Neural cell (in vitro differentiated cells): ENCODE results near the gene HSF4. TPM values are rescaled to one million over a fixed set of nuclear protein-coding genes. Genes with fewer than 3 reads are reported as not detected.

ENCODE experiments used
- H2AFZ ChIP-seq: fragments of 200-600, 300-800 bp; sonication (generic), shearing (Covaris generic); 2 replicates; pipeline ENCODE4 v1.6.0; 2014; ENCODE audit warnings: low read depth, mild to moderate bottlenecking, antibody characterized with exemption, low read length, moderate library complexity
- H3F3A ChIP-seq: fragments of 200-600 bp; shearing (Covaris generic); 2 replicates; pipeline ENCODE4 v1.6.1; 2016; ENCODE audit warnings: mild to moderate bottlenecking, moderate library complexity, mixed read lengths, antibody characterized with exemption, low read length; ENCODE audit not compliant: insufficient read depth, poor library complexity, severe bottlenecking
- H3K27ac ChIP-seq: fragments of 200-600, 300-800 bp; sonication (generic), shearing (Covaris generic); 2 replicates; pipeline ENCODE4 v1.5.1; 2014; ENCODE audit warnings: mild to moderate bottlenecking, low read length, moderate library complexity
- H3K27me3 ChIP-seq: fragments of 300-800, 200-600 bp; sonication (generic), shearing (Covaris generic); 2 replicates; pipeline ENCODE4 v1.6.0; 2014; ENCODE audit warnings: mild to moderate bottlenecking, low read depth, low read length, moderate library complexity; ENCODE audit not compliant: insufficient read depth
- H3K36me3 ChIP-seq: fragments of 300-800, 200-600 bp; sonication (generic), shearing (Covaris generic); 2 replicates; pipeline ENCODE4 v1.5.1; 2014; ENCODE audit warnings: mild to moderate bottlenecking, antibody characterized with exemption, low read length, moderate library complexity; ENCODE audit not compliant: insufficient read depth
- H3K4me2 ChIP-seq: fragments of 300-800, 200-600 bp; sonication (generic), shearing (Covaris generic); 2 replicates; pipeline ENCODE4 v1.6.0; 2014; ENCODE audit warnings: mild to moderate bottlenecking, low read length
- H3K4me3 ChIP-seq: fragments of 300-800, 200-600 bp; sonication (generic), shearing (Covaris generic); 2 replicates; pipeline ENCODE4 v1.5.1; 2014; ENCODE audit warnings: mild to moderate bottlenecking, low read length, moderate library complexity
- H3K79me2 ChIP-seq: fragments of 200-600 bp; shearing (Covaris generic); replicated peaks from 2 replicates; pipeline ENCODE4 v1.6.0; 2014; ENCODE audit warnings: mild to moderate bottlenecking, low read length, moderate library complexity; ENCODE audit not compliant: insufficient read depth
- H3K9ac ChIP-seq: fragments of 300-800, 200-600 bp; sonication (generic), shearing (Covaris generic); 2 replicates; pipeline ENCODE4 v1.6.1; 2016; ENCODE audit warnings: mild to moderate bottlenecking, low read length, mixed read lengths
- H3K9me2 ChIP-seq: fragments of 200-600 bp; shearing (Covaris generic); 2 replicates; pipeline ENCODE4 v1.6.1; 2016; ENCODE audit warnings: mild to moderate bottlenecking, low read length, mixed read lengths; ENCODE audit not compliant: insufficient read depth
- H3K9me3 ChIP-seq: fragments of 200-600, 300-800 bp; sonication (generic), shearing (Covaris generic); 2 replicates; pipeline ENCODE4 v1.6.1; 2016; ENCODE audit warnings: mild to moderate bottlenecking, mixed run types, low read length, moderate library complexity, mixed read lengths
- H4K20me1 ChIP-seq: fragments of 200-600 bp; shearing (Covaris generic); 2 replicates; pipeline ENCODE4 v1.6.1; 2016; ENCODE audit warnings: mild to moderate bottlenecking, mixed run types; ENCODE audit not compliant: insufficient read depth
- EP300 ChIP-seq: fragments of 450-650 bp; conservative IDR thresholded peaks from 2 replicates; pipeline ENCODE4 v1.6.1; 2014; ENCODE audit warnings: antibody characterized with exemption, mild to moderate bottlenecking, moderate library complexity; ENCODE audit not compliant: poor library complexity, severe bottlenecking
- EZH2 ChIP-seq: fragments of 200-600, 300-800 bp; shearing (Covaris generic), sonication (generic); IDR thresholded peaks from 2 replicates; pipeline ENCODE4 v1.6.1; 2014; ENCODE audit warnings: antibody characterized with exemption, low read length, borderline replicate concordance, mild to moderate bottlenecking; ENCODE audit not compliant: insufficient read depth, poor library complexity, severe bottlenecking
- MXI1 ChIP-seq: fragments of 450-650 bp; conservative IDR thresholded peaks from 2 replicates; pipeline ENCODE4 v1.6.1; 2014; ENCODE audit warnings: antibody characterized with exemption, mild to moderate bottlenecking; ENCODE audit not compliant: poor library complexity, severe bottlenecking
- POLR2AphosphoS5 ChIP-seq: IDR thresholded peaks from 2 replicates; pipeline ENCODE4 v1.6.1; 2012
- RAD21 ChIP-seq: fragments of 450-650 bp; conservative IDR thresholded peaks from 2 replicates; pipeline ENCODE4 v1.6.1; 2014; ENCODE audit warnings: antibody characterized with exemption, mild to moderate bottlenecking, moderate library complexity
- SMC3 ChIP-seq: fragments of 450-650 bp; conservative IDR thresholded peaks from 2 replicates; pipeline ENCODE4 v1.6.1; 2014; ENCODE audit warnings: antibody characterized with exemption, mild to moderate bottlenecking, moderate library complexity; ENCODE audit not compliant: poor library complexity
- TAF1 ChIP-seq: IDR thresholded peaks from 2 replicates; pipeline ENCODE4 v1.6.1; 2012; ENCODE audit warnings: low read depth
- polyA plus RNA-seq: library from polyadenylated mRNA; depleted of rRNA; stranded (reverse); fragments of >200 nt; gene quantifications from 2 replicates; pipeline ENCODE4 v1.2.3, GENCODE V29; 2014
- TF ChIP-seq, protein P1 (sequence below): fragments of 450-650 bp; IDR thresholded peaks from 2 replicates; pipeline ENCODE4 v1.5.1; 2014; ENCODE audit warnings: antibody characterized with exemption, mild to moderate bottlenecking, moderate library complexity; ENCODE audit not compliant: poor library complexity, severe bottlenecking
- TF ChIP-seq, protein P2 (sequence below): IDR thresholded peaks from 2 replicates; pipeline ENCODE4 v1.6.1; 2012; ENCODE audit warnings: borderline replicate concordance

Gene HSF4
- polyA plus RNA-seq, 1 donor from 2014 or later = 12.7 TPM

DNA sequence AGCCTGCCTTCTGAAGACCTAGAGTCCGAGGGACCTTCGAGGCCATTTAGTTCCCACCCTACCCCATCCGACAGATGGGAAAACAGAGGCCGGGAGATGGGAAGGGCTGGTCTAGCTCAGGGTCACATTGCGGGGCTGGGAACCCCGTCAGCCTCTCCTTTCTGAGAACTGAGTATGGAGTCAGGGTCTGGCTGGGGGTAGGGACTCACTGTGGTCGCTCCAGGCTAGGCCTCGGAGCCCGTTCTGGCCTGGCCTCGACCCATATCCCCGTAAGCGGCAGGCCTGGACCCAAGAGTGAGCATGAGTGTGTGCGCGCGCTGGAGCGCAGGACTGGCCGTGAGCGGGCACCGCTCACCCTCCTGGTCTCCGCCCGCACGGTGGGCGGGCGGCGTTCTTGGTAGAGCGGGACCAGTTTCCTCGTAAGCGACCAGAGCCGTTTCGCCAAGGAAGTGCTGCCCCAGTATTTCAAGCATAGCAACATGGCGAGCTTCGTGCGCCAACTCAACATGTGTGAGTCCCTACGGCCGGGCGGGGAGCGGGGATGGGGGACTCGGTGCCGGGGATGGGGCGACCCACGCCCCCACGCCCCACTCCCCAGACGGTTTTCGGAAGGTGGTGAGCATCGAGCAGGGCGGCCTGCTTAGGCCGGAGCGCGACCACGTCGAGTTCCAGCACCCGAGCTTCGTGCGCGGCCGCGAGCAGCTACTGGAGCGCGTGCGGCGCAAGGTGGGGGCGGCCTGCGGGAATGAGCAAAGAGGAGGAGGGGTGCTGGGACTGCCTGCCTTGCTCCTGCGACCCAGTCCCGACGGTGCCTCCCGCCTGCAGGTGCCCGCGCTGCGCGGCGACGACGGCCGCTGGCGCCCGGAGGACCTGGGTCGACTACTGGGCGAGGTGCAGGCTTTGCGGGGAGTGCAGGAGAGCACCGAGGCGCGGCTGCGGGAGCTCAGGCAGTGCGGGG, 855 bp downstream of the HSF4 start:
- Histone ChIP-seq H3K9me2 (no peaks in the 10 kb centered on the region), H3K79me2 (no peaks in the 10 kb centered on the region), H3K9me3 (no peaks in the 10 kb centered on the region), H3K4me3 (peak overlapping the region; percentile 88), H3K27ac (no peak overlapping the region), H3K27me3 (peaks cover 99% of the 10 kb centered on the region), H4K20me1 (no peaks in the 10 kb centered on the region), H3K9ac (no peak overlapping the region), H3K4me2 (no peak overlapping the region), H3K36me3 (no peaks in the 10 kb centered on the region), H3F3A (no peaks in the 10 kb centered on the region), H2AFZ (no peak overlapping the region)
- TF ChIP-seq EZH2 = peak; percentile 97
- no peak for TF ChIP-seq RAD21

DNA sequence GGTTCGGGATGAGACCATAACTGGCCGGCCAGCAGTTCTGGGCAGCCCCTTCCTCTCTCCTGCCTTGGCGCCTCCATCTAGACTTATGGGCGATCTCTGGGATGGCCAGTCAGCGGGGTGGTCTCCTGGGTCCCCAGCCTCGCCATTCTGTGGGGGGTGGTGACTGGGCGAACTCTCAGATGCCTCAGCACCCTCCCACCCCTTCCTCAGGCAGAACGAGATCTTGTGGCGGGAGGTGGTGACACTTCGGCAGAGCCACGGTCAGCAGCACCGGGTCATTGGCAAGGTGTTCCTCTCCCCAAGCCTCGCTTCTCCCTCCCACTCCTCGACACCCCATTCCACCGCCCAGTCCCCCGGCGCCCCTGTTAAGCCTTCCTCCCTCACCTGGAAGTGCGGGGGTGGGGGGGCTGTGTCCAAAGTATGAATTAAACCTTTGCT, 1.6 kb downstream of the HSF4 start:
- H3K4me2 ChIP-seq = no peak overlapping the region
- H3K9me2 ChIP-seq = no peaks in the 10 kb centered on the region
- H3K27ac ChIP-seq = no peak overlapping the region
- H3K36me3 ChIP-seq = no peaks in the 10 kb centered on the region
- TF ChIP-seq TAF1 (no peak), MXI1 (no peak), SMC3 (no peak), EZH2 (no peak), EP300 (no peak), RAD21 (no peak), POLR2AphosphoS5 (no peak)
- TF ChIP-seq, protein P1, sequence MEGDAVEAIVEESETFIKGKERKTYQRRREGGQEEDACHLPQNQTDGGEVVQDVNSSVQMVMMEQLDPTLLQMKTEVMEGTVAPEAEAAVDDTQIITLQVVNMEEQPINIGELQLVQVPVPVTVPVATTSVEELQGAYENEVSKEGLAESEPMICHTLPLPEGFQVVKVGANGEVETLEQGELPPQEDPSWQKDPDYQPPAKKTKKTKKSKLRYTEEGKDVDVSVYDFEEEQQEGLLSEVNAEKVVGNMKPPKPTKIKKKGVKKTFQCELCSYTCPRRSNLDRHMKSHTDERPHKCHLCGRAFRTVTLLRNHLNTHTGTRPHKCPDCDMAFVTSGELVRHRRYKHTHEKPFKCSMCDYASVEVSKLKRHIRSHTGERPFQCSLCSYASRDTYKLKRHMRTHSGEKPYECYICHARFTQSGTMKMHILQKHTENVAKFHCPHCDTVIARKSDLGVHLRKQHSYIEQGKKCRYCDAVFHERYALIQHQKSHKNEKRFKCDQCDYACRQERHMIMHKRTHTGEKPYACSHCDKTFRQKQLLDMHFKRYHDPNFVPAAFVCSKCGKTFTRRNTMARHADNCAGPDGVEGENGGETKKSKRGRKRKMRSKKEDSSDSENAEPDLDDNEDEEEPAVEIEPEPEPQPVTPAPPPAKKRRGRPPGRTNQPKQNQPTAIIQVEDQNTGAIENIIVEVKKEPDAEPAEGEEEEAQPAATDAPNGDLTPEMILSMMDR = no peak
- TF ChIP-seq, protein P2, sequence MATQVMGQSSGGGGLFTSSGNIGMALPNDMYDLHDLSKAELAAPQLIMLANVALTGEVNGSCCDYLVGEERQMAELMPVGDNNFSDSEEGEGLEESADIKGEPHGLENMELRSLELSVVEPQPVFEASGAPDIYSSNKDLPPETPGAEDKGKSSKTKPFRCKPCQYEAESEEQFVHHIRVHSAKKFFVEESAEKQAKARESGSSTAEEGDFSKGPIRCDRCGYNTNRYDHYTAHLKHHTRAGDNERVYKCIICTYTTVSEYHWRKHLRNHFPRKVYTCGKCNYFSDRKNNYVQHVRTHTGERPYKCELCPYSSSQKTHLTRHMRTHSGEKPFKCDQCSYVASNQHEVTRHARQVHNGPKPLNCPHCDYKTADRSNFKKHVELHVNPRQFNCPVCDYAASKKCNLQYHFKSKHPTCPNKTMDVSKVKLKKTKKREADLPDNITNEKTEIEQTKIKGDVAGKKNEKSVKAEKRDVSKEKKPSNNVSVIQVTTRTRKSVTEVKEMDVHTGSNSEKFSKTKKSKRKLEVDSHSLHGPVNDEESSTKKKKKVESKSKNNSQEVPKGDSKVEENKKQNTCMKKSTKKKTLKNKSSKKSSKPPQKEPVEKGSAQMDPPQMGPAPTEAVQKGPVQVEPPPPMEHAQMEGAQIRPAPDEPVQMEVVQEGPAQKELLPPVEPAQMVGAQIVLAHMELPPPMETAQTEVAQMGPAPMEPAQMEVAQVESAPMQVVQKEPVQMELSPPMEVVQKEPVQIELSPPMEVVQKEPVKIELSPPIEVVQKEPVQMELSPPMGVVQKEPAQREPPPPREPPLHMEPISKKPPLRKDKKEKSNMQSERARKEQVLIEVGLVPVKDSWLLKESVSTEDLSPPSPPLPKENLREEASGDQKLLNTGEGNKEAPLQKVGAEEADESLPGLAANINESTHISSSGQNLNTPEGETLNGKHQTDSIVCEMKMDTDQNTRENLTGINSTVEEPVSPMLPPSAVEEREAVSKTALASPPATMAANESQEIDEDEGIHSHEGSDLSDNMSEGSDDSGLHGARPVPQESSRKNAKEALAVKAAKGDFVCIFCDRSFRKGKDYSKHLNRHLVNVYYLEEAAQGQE = no peak
- H3F3A ChIP-seq = no peaks in the 10 kb centered on the region
- peaks cover 99% of the 10 kb centered on the region for H3K27me3 ChIP-seq
- no peaks in the 10 kb centered on the region for H3K9me3 ChIP-seq
- no peaks in the 10 kb centered on the region for H3K79me2 ChIP-seq
- no peaks in the 10 kb centered on the region for H4K20me1 ChIP-seq
- no peak overlapping the region for H3K9ac ChIP-seq
- H2AFZ ChIP-seq = no peak overlapping the region
- H3K4me3 ChIP-seq = no peak overlapping the region
